AG04450 (cell line): Measurements from ENCODE around the gene ITGA5. TPM values are rescaled to one million over a fixed set of nuclear protein-coding genes. Genes with fewer than 3 reads are reported as not detected.

Experiments used
- CTCF ChIA-PET: fragments of 300-600, 350-600 bp; formaldehyde crosslinking; extraction: SDS; loops from one replicate; lab custom pipeline; 2022; ENCODE audit warnings: antibody characterized with exemption, inconsistent platforms; lab: Charles Lee
- POLR2A ChIA-PET: fragments of 350-600 bp; formaldehyde crosslinking; extraction: SDS; loops from one replicate; lab custom pipeline; 2021; ENCODE audit warnings: antibody characterized with exemption, inconsistent platforms; lab: Yijun Ruan, JAX
- DNase-seq: peaks from one replicate; pipeline ENCODE4 v3.0.0-alpha.2; 2011; ENCODE audit warnings: low read depth, low spot score
- H3K27ac ChIP-seq: one replicate; pipeline ENCODE4 v1.5.1; 2012; ENCODE audit warnings: low read depth, low read length, control low read depth
- H3K27me3 ChIP-seq: one replicate; pipeline ENCODE4 v1.6.0; 2012; ENCODE audit warnings: low read length; ENCODE audit not compliant: control insufficient read depth, insufficient read depth
- H3K4me3 ChIP-seq: 2 replicates; pipeline ENCODE4 v1.5.1; 2011; ENCODE audit warnings: mild to moderate bottlenecking, low read depth, low read length, control low read depth
- H3K9me3 ChIP-seq: 2 replicates; pipeline ENCODE4 v1.5.1; 2012; ENCODE audit warnings: low read length; ENCODE audit not compliant: control insufficient read depth, insufficient read depth
- CTCF ChIP-seq: IDR thresholded peaks from 2 replicates; pipeline ENCODE4 v1.5.1; 2011; ENCODE audit warnings: low read depth, low read length, control low read depth, inconsistent platforms
- polyA plus RNA-seq: library from polyadenylated mRNA; depleted of rRNA; stranded (reverse); fragments of >200 nt; gene quantifications from 2 replicates; pipeline ENCODE4 v1.2.3, GENCODE V29; 2011

ITGA5 gene
- polyA plus RNA-seq, 1 experiment, result 160 TPM

- CTCF ChIA-PET, result interaction anchor here (2.7 kb wide), 1 partner anchor 24 kb away, joined by 22 read pairs; no protein-coding TSS in a partner anchor
- H3K4me3 ChIP-seq, result no peak overlapping the region
- no peak overlapping the region for H3K27ac ChIP-seq
- POLR2A ChIA-PET, result no interaction called here
- H3K9me3 ChIP-seq, result no peaks in the 10 kb centered on the region
- DNase-seq, result no peak
- no peak for TF ChIP-seq CTCF
- H3K27me3 ChIP-seq, result no peaks in the 10 kb centered on the region
Observed at GRCh38 chr12:54423816-54424150, 4.7 kb upstream of the ITGA5 start.

- Histone ChIP-seq H3K27ac (no peak overlapping the region), H3K27me3 (no peaks in the 10 kb centered on the region), H3K4me3 (no peak overlapping the region), H3K9me3 (no peaks in the 10 kb centered on the region; the same call in 1 of the 2 replicates)
- ChIA-PET CTCF (interaction anchor here (0.6 to 2.7 kb wide), 3 partner anchors 18 to 97 kb away, joined by 3 to 10 read pairs (median 3); partner anchors contain the start of gene COPZ1), POLR2A (no interaction called here)
- DNase-seq, result no peak
- no peak for TF ChIP-seq CTCF
Observed at GRCh38 chr12:54421879-54422250, 2.8 kb upstream of the ITGA5 start.

GRCh38 chr12:54421175-54421878 is 2.3 kb upstream of the ITGA5 start:
- Histone ChIP-seq H3K9me3 (no peaks in the 10 kb centered on the region; the same call in 1 of the 2 replicates), H3K27ac (peak overlapping the region; percentile 52), H3K27me3 (no peaks in the 10 kb centered on the region), H3K4me3 (no peak overlapping the region)
- TF ChIP-seq CTCF, result no peak
- CTCF ChIA-PET, result interaction anchor here (0.6 to 2.7 kb wide), 5 partner anchors 17 to 96 kb away, joined by 3 to 14 read pairs (median 5); partner anchors contain the start of gene COPZ1
- POLR2A ChIA-PET, result no interaction called here
- no peak for DNase-seq

- Histone ChIP-seq H3K27ac (peak overlapping the region; percentile 52), H3K4me3 (no peak overlapping the region), H3K27me3 (no peaks in the 10 kb centered on the region), H3K9me3 (no peaks in the 10 kb centered on the region; the same call in 1 of the 2 replicates)
- CTCF ChIA-PET, result interaction anchor here (1.0 to 2.7 kb wide), 4 partner anchors 17 to 42 kb away, joined by 3 to 14 read pairs (median 8); no protein-coding TSS in a partner anchor
- POLR2A ChIA-PET, result interaction anchor here (0.7 kb wide), 1 partner anchor 50 kb away, joined by 3 read pairs; no protein-coding TSS in a partner anchor
- no peak for DNase-seq
- TF ChIP-seq CTCF, result no peak
Observed at GRCh38 chr12:54420766-54421144, 1.7 kb upstream of the ITGA5 start.
